CD4-positive, alpha-beta T cell treated with Interferon gamma for 1 hour (primary cell): ENCODE data around the gene DBX2.
"Not testable (repeated sequence)": the region's sequence is repeated elsewhere in the genome, so short reads cannot be mapped to it uniquely, and the experiment has no call there.

Experiments used
- DNase-seq: peaks from one replicate; pipeline ENCODE4 v3.0.0-alpha.2; 2020

DBX2 gene

DNA sequence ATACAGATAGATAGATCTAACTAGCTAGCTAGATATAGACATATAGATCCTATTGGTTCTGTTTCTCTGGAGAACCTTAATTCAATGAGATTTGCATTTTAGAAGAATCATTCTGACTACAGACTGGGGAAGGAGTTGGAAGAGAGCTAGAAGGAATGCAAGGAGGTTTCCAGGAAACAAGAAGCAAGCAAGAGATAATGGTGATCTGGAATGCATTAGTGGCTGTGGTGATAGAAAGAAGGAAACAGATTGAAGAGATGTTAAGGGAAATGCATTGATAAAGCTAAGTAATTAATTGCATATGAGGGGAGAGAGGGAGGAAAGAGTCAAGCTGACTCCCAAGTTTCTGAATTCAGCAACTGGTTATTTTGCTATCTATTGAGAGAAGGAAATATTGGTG lies 42.7 kb downstream of the DBX2 start:
- no peak for DNase-seq

DNA sequence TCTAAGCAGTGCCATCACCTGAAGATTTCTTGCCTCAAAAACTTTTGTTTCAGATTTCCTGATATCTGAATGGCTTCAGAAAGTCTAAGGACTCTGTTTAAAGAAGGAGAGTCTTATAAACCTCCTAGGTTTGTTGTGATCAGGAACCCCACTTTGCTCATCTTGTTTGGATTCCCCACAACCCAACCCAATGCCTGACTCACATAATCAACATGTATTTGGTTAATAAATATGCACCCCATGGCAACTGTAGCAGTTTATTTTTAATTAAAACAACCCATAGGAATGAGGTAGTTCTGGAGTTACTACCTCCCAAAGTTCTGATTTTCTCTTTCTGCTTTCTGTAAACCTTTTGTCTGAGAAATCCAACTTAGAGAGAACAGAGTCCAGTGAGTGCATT lies 51.5 kb downstream of the DBX2 start:
- no peak for DNase-seq

- DNase-seq: no peak
Measured at GRCh38 chr12:44993161-44993560, 57.7 kb downstream of the DBX2 start.

- not testable (repeated sequence) for DNase-seq
Measured at GRCh38 chr12:44984863-44985262, 66.0 kb downstream of the DBX2 start.

GRCh38 chr12:44979918-44980317 lies 71.0 kb downstream of the DBX2 start:
- DNase-seq: no peak

- DNase-seq: no peak
Measured at GRCh38 chr12:44976246-44976645, 74.7 kb downstream of the DBX2 start.

DNA sequence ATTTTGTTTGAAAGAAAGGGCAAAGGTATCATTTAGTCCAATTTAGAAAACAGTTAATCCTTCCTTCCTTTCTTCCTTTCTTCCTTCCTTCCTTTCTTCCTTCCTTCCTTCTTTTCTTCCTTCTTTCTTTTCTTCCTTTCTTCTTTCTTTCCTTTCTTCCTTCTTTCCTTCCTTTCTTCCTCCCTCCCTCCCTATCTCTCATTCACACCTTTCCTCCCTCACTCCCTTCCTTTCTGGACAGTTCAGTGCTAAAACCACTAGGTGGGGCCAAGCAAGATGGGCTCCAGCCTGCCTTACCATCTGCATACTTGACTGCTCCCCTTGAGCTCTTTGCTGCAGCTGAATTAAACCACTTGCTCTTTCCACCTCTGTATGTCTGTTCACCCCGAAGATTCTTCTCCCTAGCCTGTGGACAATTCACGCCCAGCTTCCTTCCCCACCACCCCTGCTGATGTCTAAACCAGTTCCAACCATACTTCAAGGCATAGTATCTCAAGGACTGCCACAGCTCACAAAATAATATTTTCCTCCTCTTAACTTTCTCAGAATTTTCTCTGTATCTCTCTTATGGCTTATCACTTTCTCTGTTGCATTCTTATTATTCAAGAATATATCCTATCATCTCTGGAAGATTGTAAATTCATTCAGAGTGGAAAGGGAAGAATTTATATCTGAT lies 78.0 kb downstream of the DBX2 start:
- no peak for DNase-seq

DNA sequence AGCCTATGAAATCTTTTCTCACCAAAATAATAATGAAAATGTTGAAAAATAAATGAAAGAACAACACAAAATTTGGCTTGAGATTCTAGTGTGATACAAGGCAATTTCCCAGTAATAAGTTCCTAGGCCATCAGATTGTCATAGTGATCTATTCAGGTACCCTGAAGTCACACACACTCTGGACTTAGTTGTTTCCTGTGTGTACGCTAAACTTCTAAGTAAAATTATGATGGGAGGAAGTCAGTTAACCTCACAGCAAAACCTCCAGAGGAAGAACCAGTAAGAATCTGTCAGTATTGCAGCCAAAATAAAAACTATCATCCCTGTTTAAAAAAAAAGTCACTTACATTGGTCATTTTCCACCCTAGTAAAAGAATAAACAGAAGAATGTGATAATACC lies 81.9 kb downstream of the DBX2 start:
- no peak for DNase-seq
